K562 (cell line): Measurements from ENCODE around the gene KRTCAP2. TPM values are rescaled to one million over a fixed set of nuclear protein-coding genes. Genes with fewer than 3 reads are reported as not detected.

Source experiments
- ARID2 ChIP-seq: fragments of 450-650 bp; IDR thresholded peaks from 2 replicates; pipeline ENCODE4 v1.6.1; 2017; ENCODE audit warnings: antibody characterized with exemption, mild to moderate bottlenecking
- ASH1L ChIP-seq: fragments of 450-650 bp; IDR thresholded peaks from 2 replicates; pipeline ENCODE4 v1.6.1; 2018; ENCODE audit warnings: borderline replicate concordance, mild to moderate bottlenecking, low read depth; ENCODE audit not compliant: partially characterized antibody
- BCL6 ChIP-seq: fragments of 250-450 bp; sonication (Bioruptor Pico); IDR thresholded peaks from 2 replicates; pipeline ENCODE4 v1.4.0; 2020
- CBX3 ChIP-seq, 2 experiments: IDR thresholded peaks; 1 replicate in 1 of 2; 2 replicates in 1 of 2; pipeline ENCODE4 v1.6.1; 2012; ENCODE audit warnings: inconsistent platforms in 2 of 2, low read length in 2 of 2, borderline replicate concordance in 1 of 2, control low read depth in 1 of 2
- GABPA ChIP-seq: fragments of 200-800 bp; sonication (Bioruptor generic); conservative IDR thresholded peaks from 2 replicates; pipeline ENCODE4 v1.6.1; 2016; ENCODE audit warnings: low read depth, missing genetic modification characterization, missing compliant biosample characterization
- HMG20A ChIP-seq: fragments of 450-650 bp; formaldehyde crosslinking; conservative IDR thresholded peaks from 2 replicates; pipeline ENCODE4 v1.4.0; 2020; ENCODE audit warnings: mild to moderate bottlenecking, mixed read lengths
- HSF4 ChIP-seq: fragments of 250-450 bp; sonication (Bioruptor Pico); IDR thresholded peaks from 2 replicates; pipeline ENCODE4 v2.1.2; 2022; ENCODE audit warnings: mild to moderate bottlenecking, moderate library complexity, borderline replicate concordance
- NFATC3 ChIP-seq: fragments of 450-650 bp; IDR thresholded peaks from 2 replicates; pipeline ENCODE4 v1.6.1; 2017; ENCODE audit warnings: mild to moderate bottlenecking
- NFIX ChIP-seq: fragments of 250-450 bp; sonication (Bioruptor Pico); IDR thresholded peaks from 2 replicates; pipeline ENCODE4 v1.4.0; 2020; ENCODE audit warnings: low read depth, mild to moderate bottlenecking, moderate library complexity
- NR4A1 ChIP-seq, 2 experiments: fragments of 250-450 bp in 1 of 2; fragments of 450-650 bp in 1 of 2; sonication (Bioruptor Pico) in 1 of 2; IDR thresholded peaks; 2 replicates each; pipeline versions ENCODE4 v1.4.0 to v1.6.1; 2016 to 2020; ENCODE audit warnings: mild to moderate bottlenecking in 2 of 2, missing compliant biosample characterization in 1 of 2, missing genetic modification characterization in 1 of 2, moderate library complexity in 1 of 2
- NRF1 ChIP-seq, 2 experiments: fragments of 450-650 bp; IDR thresholded peaks in 1 of 2; conservative IDR thresholded peaks in 1 of 2; 2 replicates each; pipeline ENCODE4 v1.6.1; 2014; ENCODE audit warnings: mild to moderate bottlenecking in 2 of 2
- POLR2G ChIP-seq: fragments of 200-400 bp; formaldehyde crosslinking; IDR thresholded peaks from 2 replicates; pipeline ENCODE4 v1.6.1; 2017; ENCODE audit warnings: low read depth, mild to moderate bottlenecking, antibody characterized with exemption, low read length, moderate library complexity
- PURB ChIP-seq: sonication (generic); formaldehyde crosslinking; IDR thresholded peaks from 2 replicates; pipeline ENCODE4 v1.9.0; 2021; ENCODE audit warnings: low read depth, mild to moderate bottlenecking, missing genetic modification reagents
- RAD21 ChIP-seq, 2 experiments: fragments of 250-450 bp in 1 of 2; fragments of 450-650 bp in 1 of 2; sonication (Bioruptor Pico) in 1 of 2; formaldehyde crosslinking in 1 of 2; IDR thresholded peaks in 1 of 2; conservative IDR thresholded peaks in 1 of 2; 2 replicates each; pipeline versions ENCODE4 v1.4.0 to v1.8.0; 2020 to 2022; ENCODE audit warnings: mild to moderate bottlenecking in 2 of 2, moderate library complexity in 1 of 2
- SMARCA4 ChIP-seq: fragments of 450-650 bp; IDR thresholded peaks from 2 replicates; pipeline ENCODE4 v1.6.1; 2016
- TAF7 ChIP-seq: fragments of 450-650 bp; IDR thresholded peaks from 2 replicates; pipeline ENCODE4 v1.6.1; 2016; ENCODE audit warnings: missing genetic modification characterization, missing compliant biosample characterization
- TCF7 ChIP-seq: sonication (generic); IDR thresholded peaks from 2 replicates; pipeline ENCODE4 v1.6.1; 2016; ENCODE audit warnings: antibody characterized with exemption, borderline replicate concordance
- TOE1 ChIP-seq, 2 experiments: fragments of 450-650 bp in 1 of 2; sonication (generic) in 1 of 2; formaldehyde crosslinking in 1 of 2; IDR thresholded peaks; 2 replicates each; pipeline versions ENCODE4 v1.7.1 to v1.8.0; 2016 to 2022; ENCODE audit warnings: borderline replicate concordance in 2 of 2, mild to moderate bottlenecking in 2 of 2, antibody characterized with exemption in 1 of 2, inconsistent platforms in 1 of 2, low read depth in 1 of 2, missing genetic modification reagents in 1 of 2, moderate library complexity in 1 of 2
- ZNF589 ChIP-seq: fragments of 200-800 bp; sonication (Bioruptor generic); IDR thresholded peaks from 2 replicates; pipeline ENCODE4 v1.6.1; 2016; ENCODE audit warnings: low read depth, missing genetic modification characterization, missing compliant biosample characterization
- polyA plus RNA-seq, 8 experiments: library from polyadenylated mRNA; depleted of rRNA in 4 of 8; stranded (reverse) in 5 of 8; unstranded in 3 of 8; fragments of >200 nt; fragmentation: Nextera tagmentation in 2 of 8; fragmentation: Illumina TruSeq in 1 of 8; extraction: Ambion mirVana in 2 of 8; extraction: Trizol in 1 of 8; gene quantifications; 2 replicates each; pipeline versions ENCODE4 v1.2.1 to v1.2.3, GENCODE V29; 2011 to 2014; ENCODE audit warnings: inconsistent platforms in 1 of 8, missing spikeins in 1 of 8
- total RNA-seq, 7 experiments: library from RNA; depleted of rRNA in 6 of 7; stranded (reverse); fragments of >200 nt in 6 of 7; fragmentation: Illumina TruSeq in 2 of 7; extraction: Trizol in 2 of 7; gene quantifications; 2 replicates each; pipeline versions ENCODE4 v1.2.1 to v1.2.3, GENCODE V29; 2011 to 2021; ENCODE audit warnings: low replicate concordance in 1 of 7
- TF ChIP-seq, protein P1 (sequence below): sonication (generic); formaldehyde crosslinking; IDR thresholded peaks from 2 replicates; pipeline ENCODE4 v1.8.0; 2022; ENCODE audit warnings: mild to moderate bottlenecking, missing genetic modification reagents
- TF ChIP-seq, protein P2 (sequence below): sonication (generic); formaldehyde crosslinking; IDR thresholded peaks from 2 replicates; pipeline ENCODE4 v1.8.0; 2023; ENCODE audit warnings: mild to moderate bottlenecking, missing genetic modification reagents

KRTCAP2 gene
- total and polyA plus RNA-seq, 9 of the 15 experiments (the other 6 are each of a cell fraction or from before 2014, with no cell fraction given): 126 to 436 (median 244) TPM

GRCh38 chr1:155209312-155209721, 36.2 kb upstream of the KRTCAP2 start (continued):
- TF ChIP-seq PURB (CRISPR knock-in tag) (no peak), TAF7 (peak; percentile 53; the same call in 1 of the 2 replicates), NFIX (no peak), CBX3 (IDR thresholded peaks at IDR 0.05; ENCODE audit: borderline replicate concordance in 1 of 2, low read length in 2 of 2) (no peak), SMARCA4 (no peak), ASH1L (no peak), GABPA (tag) (peak; percentile 90), TOE1 (IDR thresholded peaks at IDR 0.05; ENCODE audit: borderline replicate concordance) (no peak), TOE1 (CRISPR knock-in tag; IDR thresholded peaks at IDR 0.05; ENCODE audit: borderline replicate concordance, low read depth) (no peak), TCF7 (0 out of 2 replicates have a peak, but pooled peaks have one; percentile 20), BCL6 (CRISPR knock-in tag) (no peak), NRF1 (conservative IDR thresholded peaks at IDR 0.05 in 1 of 2, IDR thresholded peaks at IDR 0.05 in 1 of 2) (no peak), NR4A1 (CRISPR knock-in tag; IDR thresholded peaks at IDR 0.05) (no peak), NR4A1 (tag; IDR thresholded peaks at IDR 0.05) (no peak), POLR2G (no peak), NFATC3 (no peak), ZNF589 (0 out of 2 replicates have a peak, but pooled peaks have one; percentile 14), HMG20A (CRISPR knock-in tag) (no peak), ARID2 (no peak), HSF4 (CRISPR knock-in tag) (no peak), RAD21 (CRISPR knock-in tag; conservative IDR thresholded peaks at IDR 0.05 in 1 of 2, IDR thresholded peaks at IDR 0.05 in 1 of 2) (no peak)
- TF ChIP-seq, protein P1, sequence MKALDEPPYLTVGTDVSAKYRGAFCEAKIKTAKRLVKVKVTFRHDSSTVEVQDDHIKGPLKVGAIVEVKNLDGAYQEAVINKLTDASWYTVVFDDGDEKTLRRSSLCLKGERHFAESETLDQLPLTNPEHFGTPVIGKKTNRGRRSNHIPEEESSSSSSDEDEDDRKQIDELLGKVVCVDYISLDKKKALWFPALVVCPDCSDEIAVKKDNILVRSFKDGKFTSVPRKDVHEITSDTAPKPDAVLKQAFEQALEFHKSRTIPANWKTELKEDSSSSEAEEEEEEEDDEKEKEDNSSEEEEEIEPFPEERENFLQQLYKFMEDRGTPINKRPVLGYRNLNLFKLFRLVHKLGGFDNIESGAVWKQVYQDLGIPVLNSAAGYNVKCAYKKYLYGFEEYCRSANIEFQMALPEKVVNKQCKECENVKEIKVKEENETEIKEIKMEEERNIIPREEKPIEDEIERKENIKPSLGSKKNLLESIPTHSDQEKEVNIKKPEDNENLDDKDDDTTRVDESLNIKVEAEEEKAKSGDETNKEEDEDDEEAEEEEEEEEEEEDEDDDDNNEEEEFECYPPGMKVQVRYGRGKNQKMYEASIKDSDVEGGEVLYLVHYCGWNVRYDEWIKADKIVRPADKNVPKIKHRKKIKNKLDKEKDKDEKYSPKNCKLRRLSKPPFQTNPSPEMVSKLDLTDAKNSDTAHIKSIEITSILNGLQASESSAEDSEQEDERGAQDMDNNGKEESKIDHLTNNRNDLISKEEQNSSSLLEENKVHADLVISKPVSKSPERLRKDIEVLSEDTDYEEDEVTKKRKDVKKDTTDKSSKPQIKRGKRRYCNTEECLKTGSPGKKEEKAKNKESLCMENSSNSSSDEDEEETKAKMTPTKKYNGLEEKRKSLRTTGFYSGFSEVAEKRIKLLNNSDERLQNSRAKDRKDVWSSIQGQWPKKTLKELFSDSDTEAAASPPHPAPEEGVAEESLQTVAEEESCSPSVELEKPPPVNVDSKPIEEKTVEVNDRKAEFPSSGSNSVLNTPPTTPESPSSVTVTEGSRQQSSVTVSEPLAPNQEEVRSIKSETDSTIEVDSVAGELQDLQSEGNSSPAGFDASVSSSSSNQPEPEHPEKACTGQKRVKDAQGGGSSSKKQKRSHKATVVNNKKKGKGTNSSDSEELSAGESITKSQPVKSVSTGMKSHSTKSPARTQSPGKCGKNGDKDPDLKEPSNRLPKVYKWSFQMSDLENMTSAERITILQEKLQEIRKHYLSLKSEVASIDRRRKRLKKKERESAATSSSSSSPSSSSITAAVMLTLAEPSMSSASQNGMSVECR: no peak
- TF ChIP-seq, protein P2, sequence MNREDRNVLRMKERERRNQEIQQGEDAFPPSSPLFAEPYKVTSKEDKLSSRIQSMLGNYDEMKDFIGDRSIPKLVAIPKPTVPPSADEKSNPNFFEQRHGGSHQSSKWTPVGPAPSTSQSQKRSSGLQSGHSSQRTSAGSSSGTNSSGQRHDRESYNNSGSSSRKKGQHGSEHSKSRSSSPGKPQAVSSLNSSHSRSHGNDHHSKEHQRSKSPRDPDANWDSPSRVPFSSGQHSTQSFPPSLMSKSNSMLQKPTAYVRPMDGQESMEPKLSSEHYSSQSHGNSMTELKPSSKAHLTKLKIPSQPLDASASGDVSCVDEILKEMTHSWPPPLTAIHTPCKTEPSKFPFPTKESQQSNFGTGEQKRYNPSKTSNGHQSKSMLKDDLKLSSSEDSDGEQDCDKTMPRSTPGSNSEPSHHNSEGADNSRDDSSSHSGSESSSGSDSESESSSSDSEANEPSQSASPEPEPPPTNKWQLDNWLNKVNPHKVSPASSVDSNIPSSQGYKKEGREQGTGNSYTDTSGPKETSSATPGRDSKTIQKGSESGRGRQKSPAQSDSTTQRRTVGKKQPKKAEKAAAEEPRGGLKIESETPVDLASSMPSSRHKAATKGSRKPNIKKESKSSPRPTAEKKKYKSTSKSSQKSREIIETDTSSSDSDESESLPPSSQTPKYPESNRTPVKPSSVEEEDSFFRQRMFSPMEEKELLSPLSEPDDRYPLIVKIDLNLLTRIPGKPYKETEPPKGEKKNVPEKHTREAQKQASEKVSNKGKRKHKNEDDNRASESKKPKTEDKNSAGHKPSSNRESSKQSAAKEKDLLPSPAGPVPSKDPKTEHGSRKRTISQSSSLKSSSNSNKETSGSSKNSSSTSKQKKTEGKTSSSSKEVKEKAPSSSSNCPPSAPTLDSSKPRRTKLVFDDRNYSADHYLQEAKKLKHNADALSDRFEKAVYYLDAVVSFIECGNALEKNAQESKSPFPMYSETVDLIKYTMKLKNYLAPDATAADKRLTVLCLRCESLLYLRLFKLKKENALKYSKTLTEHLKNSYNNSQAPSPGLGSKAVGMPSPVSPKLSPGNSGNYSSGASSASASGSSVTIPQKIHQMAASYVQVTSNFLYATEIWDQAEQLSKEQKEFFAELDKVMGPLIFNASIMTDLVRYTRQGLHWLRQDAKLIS (CRISPR knock-in tag): 0 out of 2 replicates have a peak, but pooled peaks have one; percentile 64
